Activated CD8-positive, alpha-beta memory T cell treated with anti-CD3 and anti-CD28 coated beads for 1 hour (primary cell): ENCODE data around the gene E2F2.

Experiments
- DNase-seq, 2 donors: peaks; one replicate each; pipeline ENCODE4 v3.0.0-alpha.2; 2020; ENCODE audit warnings: low read depth in 1 of 2; ENCODE audit errors: extremely low read depth in 1 of 2

E2F2 gene

DNA sequence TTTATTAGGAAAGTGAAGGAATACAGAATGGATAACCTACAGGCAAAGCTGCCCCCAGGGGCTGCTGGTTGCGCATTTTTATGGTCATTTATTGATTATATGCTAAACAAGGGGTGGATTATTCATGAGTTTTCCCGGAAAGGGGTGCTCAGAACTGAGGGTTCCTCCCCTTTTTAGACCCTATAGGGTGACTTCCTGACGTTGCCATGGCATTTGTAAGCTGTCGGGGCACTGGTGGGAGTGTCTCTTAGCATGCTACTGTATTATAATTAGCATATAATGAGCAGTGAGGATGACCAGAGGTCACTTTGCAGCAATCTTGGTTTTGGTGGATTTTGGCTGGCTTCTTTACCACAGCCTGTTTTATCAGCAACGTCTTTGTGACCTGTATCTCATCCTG, 41.2 kb downstream of the E2F2 start:
- DNase-seq = no peak

DNA sequence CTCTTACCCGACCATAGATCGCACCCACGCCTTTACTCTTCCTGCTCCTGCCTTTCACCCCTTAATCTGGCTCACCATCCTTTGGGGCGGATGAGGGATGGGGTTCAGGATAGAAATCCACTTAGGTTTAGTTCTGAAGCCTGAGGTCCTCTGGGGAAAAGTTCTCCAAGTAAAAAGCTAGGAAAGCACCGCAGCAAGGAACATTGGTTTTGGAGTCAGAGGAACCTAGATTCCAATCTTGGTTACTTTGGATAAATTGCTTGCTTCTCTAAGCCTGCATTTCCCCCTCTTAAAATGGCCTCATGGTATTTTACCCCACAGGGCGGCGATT, 46.1 kb downstream of the E2F2 start:
- no peak for DNase-seq

DNA sequence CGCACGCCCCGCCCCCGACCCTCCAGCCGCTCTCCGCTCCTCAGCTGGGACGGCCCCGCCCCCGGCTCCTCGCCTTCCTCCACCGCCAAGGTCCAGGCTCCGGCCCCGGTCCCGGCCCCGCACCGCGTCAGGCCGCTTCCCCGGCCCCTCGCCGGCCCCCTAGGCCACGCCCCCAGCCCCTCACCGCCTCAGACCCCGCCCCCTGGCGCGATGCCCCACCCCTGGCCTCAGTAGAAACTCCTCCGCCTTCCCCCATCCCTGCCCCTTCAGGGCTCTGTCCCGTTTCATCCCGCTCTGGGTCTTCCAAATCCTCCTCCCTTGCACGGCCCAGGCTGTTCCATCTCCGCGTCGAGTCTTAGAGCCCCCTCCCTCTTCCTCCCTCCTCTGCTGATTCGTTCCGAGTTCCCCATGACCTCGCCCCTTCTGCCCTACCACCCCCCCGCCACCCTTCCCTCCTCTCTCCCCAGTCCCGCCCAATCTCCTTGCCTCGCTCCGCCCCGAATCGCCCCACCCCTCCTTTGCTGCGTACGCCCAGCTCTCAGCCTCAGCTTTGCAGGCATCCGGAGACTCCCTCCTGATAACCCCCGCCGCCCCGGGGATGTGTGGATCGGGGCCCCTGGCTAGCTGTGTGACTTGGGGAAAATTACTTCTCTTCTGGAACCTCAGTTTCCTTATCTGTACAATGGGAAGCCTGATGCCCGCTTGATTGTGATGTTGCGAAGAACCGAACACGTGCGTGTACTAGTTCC, 46.6 kb downstream of the E2F2 start:
- peak; percentile 80 to 83 for DNase-seq

DNA sequence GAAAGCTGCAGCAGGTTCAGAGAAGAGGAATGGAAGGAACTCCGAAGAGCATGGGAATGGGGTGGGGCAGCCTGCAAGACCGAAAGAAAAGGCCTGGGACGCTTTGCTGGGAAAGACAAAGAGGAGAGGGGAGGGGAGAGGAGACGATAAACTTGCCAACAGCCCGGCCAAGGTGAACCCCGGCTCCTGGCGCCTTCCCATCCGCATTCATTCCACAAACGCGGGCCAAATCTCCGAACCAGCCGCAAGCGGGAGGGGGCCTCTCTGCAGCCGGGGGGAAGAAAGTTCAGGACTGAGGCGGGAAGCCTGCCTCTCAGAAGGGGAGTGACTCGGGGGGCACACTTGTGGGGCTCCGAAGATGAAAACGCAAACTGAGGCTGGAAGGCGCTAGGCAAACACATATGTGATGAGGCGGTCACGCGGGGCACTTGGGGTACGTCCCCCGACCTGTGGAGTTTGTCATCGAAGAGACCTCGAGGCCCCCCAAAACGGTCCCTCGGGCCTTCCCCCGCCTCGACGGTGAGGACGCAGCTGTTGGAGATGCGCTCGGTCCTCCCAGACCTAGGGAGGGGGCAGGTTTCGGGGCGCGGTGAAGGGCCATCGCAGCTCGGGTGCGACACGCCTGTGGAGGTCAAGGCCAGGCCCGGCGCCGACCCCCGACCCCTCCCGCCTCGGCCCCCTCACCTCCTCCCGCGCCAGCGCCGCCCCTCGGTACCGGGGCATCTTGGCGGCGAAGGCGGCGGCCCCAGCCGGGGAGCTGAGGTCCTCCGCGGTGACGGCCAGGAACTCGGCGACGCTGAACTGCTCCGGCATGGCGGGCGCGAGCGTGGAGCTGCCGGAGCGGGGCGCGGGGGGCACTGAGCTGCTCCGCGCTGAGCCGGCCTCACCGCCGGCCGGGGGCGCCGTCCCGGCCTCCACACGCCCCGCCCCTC, 47.4 kb downstream of the E2F2 start, which contains the start of gene ASAP3:
Gene ASAP3 (minus strand): TSS at position 859 of the 932 bp plus-strand sequence. CDS start 46 bp downstream, at position 813.
- DNase-seq = peak in 1 of 2 donors; percentile 4

DNA sequence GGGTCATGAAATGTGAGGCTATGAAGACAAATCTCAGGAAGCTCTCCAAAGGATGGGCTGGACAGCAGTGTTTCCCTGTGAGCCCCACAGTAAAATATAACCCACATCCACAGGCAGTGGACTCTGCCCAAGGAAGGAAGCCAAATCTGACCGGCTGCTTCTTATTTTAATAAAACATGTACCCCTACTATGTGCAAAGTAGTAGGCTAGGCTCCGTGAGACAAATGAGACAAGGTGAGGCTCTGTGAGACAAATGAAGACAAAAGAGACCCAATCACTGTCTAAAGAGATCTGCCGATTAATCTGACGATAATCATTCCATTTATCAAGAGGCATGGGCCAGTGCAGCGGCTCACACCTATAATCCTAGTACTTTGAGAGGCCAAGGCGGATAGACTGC, 49.1 kb downstream of the E2F2 start:
- DNase-seq = no peak

DNA sequence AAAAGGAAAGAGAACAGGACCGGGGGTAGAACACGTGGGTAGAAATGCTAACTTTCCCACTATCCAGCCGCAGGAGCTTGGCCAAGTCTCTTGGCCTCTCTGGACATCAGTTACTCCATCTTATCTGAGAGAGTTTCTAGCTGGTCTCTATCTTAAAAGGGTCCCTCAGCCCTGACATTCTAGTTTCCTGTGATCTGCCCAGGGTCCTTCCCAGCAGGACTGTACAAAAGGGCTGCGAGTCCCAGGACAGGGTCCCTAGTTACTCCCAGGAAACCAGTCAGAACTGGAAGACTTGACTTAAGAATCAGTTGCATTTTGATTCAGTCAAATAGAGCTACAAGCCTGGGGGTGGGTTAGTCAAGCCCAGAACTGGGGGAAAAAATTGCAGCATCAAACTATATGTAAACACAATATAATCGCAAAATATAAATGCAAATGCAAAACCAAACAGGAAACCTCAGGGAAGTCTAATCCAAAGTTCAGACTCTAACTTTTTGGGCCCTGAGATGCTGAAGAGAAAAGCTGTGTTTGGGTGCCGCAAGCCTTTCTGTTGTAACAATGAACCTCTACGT, 49.9 kb downstream of the E2F2 start:
- no peak for DNase-seq

DNA sequence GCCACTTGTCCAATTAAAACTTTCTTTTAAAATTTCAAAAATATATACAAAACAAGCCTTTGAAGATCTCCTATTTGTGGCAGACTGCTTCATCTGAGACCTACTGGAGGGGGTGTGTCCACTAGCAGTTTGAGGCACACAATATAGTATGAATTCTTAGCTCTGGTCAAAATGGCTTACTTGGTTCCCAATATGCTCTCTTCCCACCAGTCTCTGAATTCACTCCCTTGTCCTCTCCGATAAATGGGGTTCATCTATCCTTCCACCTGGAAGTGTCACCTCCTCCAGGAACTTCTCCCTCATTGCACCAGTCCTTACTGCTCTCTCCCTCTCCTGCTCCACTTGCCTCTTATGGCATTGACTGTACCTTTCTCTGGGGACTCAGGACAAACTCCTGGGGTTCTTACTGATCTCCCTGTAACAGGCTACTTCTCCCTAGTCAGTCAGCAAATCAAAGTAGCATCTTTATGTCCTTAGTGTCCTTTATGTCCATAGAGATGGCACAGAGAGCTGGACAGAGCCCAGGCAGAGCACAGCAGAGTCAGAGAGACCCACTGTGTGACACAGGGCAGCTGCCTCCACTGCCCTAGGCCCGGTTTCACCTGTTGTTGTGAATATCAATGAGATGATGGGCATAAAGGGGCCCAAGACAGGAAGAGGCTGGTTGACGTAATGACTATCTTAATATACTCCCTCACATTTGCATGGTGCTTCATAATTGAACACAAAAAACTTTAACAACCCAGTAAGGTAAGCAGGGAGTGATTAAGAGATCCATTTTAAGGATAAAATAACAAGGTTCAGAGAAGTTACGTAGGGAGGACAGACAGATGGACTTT, 50.6 kb downstream of the E2F2 start:
- no peak for DNase-seq

DNA sequence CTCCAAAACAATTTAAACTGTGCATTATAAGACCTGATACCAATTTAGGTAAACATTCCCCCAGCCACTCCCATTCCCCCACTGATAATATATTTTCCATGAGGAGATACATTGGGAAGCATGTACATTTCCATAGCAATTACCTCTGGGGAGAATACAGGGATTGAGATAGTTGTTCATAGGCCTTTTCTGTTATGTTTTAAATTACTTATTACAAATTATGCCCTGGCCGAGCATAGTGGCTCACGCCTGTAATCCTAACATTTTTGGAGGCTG, 51.4 kb downstream of the E2F2 start:
- no peak for DNase-seq

DNA sequence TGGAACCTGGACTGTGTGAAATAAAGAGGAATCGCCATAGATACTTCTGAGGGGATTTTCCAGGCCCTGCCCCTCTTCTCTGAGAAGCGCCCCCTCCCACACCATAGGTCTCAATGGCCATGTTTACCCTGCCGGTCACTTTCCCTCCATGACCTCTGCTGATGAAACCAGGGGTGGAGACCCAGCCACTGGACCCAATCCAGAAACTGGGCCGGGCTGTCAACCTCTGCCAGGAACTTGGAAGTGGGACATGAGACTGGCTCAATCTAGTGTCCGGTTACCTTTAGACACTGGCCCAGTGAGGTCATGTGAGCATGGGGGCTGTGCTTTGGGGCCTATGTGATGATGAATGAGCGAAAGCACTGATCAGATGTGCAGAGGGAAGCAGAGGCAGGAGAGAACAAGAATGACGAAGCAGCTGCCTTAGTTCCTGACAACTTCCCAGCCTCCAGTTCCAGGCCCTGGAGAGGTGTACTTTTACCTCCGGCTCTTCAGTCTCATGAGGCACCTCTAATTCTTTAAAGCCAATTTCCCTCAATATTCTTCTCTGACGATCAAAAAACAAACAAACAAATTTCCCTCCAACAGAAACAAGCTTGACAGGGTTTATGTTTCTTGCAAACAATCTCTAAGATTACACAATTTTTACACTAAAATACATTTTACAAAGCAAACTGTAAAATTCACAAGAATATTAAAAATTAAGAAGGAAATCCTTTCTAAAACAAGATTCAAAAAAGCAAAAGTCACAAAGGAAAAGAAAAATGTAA, 52.0 kb downstream of the E2F2 start:
- no peak for DNase-seq

DNA sequence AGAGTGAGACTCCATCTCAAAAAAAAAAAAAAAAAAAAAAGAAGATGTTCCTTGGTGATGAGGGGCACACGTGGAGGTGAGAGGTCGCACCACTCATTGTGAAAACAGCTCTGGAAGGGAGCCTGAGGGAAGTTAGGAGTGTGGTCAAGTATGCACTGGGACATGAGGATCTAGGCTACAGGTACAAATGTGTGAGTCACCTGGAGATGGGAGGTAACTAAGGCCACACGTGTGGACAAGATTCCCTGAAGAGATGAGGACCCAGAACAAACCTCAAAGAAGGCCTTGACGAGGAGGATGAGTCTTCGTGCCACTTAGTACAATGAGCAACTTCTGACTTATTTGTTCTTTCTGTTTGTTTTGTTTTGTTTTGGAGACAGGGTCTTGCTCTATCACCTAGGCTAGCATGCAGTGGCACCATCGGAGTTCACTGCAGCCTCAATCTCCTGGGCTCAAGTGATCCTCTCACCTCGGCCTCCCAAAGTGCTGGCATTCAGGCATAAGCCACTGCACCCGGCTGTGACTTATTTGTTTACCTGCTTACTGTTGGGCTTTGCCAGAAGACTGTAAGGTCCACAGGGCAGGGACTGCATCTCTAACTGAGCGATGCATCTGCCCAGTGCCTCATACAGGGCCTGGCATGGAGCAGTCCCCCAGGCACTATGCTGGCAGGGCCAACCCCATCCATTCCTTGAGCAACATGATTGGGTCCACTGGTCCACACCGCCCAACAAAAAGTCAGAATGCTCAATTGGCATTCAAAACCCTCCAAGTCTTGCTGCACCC, 53.5 kb downstream of the E2F2 start:
- no peak for DNase-seq

DNA sequence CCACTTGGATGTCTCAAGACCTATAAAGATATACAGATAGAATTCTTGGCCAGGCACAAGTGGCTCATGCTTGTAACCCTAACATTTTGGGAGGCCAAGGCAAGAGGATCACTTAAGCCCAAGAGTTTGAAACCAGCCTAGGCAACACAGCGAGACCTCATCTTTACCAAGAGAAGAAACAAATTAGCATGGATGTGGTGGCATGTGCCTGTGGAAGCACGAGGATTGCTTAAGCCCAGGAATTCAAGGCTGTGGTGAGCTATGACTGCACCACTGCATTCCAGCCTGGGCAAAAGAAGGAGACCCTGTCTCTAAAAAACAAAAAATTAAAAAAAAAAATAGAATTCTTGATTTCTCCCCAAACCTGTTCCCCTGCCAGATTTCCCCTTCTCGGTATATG, 55.4 kb downstream of the E2F2 start:
- no peak for DNase-seq

DNA sequence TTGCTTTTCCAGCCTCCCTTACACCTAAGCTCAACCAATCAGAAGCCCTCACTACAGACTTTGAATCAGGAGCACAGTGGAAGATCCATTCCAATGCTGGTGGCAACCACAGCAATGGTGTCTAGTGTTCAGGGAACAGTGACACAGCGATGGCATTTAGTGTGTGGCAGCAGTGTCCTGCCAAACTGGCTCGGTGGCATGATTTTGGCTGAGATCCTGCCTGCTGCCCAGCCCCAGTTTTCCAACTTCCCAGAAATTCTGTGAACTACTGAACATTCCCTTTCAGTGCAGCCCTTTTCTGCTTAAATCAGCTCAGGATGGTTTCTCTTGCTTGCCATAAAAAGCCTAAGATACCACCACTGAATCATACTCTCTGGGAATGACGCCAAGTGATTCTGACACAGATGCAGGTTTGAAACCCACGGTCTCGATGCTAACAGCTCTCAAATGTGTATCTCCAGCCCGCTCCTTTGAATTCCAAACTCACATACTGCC, 55.9 kb downstream of the E2F2 start:
- DNase-seq = no peak

DNA sequence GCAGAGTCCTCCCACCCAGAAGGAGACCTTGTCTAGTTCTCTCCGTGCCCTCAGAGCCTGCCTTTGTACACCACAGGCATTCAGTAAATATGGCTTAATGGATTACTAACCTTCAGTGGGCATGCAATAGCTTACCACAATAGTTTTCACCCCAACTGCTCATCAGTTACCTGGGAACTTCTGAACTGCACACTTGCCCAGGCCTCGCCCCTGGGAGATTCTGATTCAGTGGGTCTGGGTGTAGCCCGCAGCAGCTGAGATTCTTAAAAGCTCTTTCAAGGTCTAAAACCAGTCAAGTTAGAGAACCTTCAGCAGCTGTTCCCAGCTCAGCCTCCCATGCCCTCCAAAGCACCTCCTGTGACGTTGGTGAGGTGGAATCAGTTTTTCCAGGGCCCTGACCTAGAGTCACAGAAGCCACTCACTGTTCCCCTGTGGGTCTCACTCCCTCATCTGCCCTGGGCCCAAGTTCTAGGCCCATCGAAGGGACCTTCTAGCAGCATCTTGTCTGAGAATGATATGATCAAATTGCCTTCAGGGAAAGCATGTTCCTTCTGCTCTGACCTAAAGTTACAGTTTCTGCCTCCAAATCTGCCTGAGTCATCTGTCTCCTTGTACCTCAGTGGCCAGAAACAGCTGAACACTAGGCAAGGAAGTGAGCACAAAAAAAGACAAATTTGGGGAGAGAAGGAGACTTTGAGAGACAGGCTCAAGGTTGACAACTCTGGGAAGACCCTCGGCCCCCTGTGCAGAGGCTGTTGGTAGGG, 57.8 kb downstream of the E2F2 start:
- no peak for DNase-seq

DNA sequence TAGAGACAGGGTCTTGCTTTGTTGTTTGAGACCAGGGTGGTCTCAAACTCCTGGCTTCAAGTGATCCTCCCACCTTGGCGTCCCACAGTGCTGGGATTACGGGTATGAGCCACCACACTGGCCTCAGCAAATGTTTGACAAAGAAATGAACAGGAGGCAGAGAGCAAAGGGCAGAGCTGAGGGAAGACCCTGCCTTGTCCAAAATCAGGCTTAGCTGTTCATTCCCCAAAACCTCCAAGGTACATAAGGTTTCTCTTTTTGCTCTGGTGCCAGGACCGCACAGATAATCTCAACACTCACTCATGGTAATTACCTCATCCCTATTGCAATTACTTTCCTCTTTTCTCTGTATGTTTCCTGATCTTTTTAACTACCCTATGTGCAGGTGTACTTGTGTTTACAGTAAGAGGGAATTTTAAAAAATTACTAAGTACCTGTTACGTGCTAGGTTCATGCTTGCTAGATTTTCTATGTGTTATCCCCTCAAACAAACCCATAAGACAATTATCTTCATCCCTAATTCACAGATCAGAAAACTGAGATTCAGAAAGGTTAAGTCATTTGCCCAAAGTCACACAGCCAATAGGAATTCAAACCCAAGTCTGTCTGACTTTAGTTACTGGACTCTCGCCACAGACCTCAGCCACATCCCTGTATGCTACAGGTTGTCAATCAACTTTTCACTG, 58.5 kb downstream of the E2F2 start:
- no peak for DNase-seq

DNA sequence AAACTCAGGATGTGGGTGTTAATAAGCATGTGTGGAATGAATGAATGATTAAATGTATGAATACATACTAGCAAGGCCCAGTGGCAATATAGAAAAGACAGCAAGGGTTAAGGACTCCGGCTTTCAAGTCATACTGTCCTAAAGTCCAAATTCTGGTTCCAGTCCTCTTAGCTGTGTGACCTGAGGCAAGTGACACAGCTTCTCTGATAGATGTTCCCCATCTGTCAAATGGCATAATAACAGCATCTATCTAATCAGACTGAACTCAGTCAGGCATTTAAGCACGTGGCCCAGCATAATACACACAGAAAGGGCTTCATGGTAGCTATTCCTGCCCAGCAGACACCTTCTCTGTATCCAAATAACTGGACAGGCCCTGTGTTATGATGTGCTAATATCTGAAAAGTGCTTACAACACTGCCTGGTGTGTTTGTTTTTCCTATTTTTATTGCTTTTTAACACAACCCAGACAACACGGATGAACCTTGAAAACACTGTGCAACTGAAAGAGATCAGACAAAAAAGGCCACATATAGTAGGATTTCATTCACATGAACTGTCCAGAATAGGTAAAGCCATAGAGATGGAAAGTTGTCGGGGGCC, 59.5 kb downstream of the E2F2 start:
- no peak for DNase-seq

DNA sequence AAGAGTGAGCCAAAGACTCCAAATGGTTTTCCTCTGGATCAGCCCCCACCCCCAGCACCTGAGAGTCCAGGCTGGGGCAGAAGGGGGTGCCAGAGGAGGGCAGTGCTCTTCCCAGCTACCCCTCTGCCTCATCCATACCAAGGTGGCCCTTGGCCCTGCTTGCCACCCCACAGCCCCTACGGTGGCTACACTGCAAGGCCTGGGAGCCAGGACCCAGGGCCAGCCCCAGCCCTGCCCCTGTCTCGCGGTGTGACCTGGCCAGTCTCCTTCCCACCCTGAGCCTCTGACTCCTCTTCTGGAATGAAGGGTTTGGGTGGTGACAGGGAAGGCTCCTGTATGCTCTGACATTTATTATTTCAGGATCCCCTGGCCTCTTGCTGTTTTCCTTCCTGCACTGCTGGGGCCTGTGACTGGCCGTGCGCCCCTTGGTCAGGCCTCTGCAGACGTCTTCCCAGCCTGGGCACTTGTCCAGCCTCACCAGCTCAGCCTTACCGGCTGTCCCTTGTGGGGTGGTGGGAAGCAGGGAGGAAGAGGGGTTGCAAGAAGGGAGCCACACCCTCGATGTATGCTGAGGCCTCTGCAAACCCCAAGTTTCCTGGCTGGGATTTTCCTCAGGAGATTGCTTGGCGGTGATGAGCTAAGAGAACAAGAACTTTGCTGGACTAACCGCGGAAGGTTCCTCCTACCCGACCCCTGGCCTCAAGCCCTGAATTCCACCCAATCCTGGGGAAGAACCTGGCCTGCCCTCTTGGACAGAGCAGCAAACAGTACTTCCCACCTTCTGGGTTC, 60.6 kb downstream of the E2F2 start:
- DNase-seq = no peak
